Measurements from ENCODE around the gene SF3A2.

SF3A2 gene

GRCh38 chr19:2271234-2272103 is 34.8 kb downstream of the SF3A2 start:
- DNase-seq (no peak), ATAC-seq (ENCODE audit: insufficient read depth, low read depth) (no peak)
- no peaks in the 10 kb centered on the region for H3K27me3 ChIP-seq (ENCODE audit: insufficient read depth, low read length, poor library complexity)
- H3K9me3 ChIP-seq (ENCODE audit: insufficient read depth, low read length, severe bottlenecking), result no peaks in the 10 kb centered on the region
- peak overlapping the region; percentile 100; a peak in 3 of 4 replicates for H3K4me3 ChIP-seq (ENCODE audit: low read depth in 1 of 2, low read length in 2 of 2)
- peak overlapping the region; percentile 84 for H3K4me2 ChIP-seq (ENCODE audit: insufficient read depth, low read length)
- TF ChIP-seq CTCF (IDR thresholded peaks at IDR 0.05; ENCODE audit: borderline replicate concordance, extremely low read depth, low read length, poor library complexity, severe bottlenecking), result no peak
- no peak for TF ChIP-seq EZH2 (IDR thresholded peaks at IDR 0.05; ENCODE audit: borderline replicate concordance, low read depth, low read length, severe bottlenecking)
- no peak overlapping the region for H2AFZ ChIP-seq (ENCODE audit: low read depth, low read length)
- H3K36me3 ChIP-seq (ENCODE audit: insufficient read depth, low read length), result peaks cover 57% of the 10 kb centered on the region
- peak overlapping the region; percentile 99 for H3K27ac ChIP-seq (ENCODE audit: low read length)
- H3K4me1 ChIP-seq (ENCODE audit: insufficient read depth, low read length), result peaks cover 44% of the 10 kb centered on the region
- peaks cover 74% of the 10 kb centered on the region for H3K79me2 ChIP-seq (ENCODE audit: insufficient read depth, low read length)
- H3K9ac ChIP-seq (ENCODE audit: low read depth, low read length), result peak overlapping the region; percentile 100
- peaks cover 63% of the 10 kb centered on the region for H4K20me1 ChIP-seq (ENCODE audit: insufficient read depth, low read length)

- peak; percentile 98 for TF ChIP-seq CTCF (IDR thresholded peaks at IDR 0.05; ENCODE audit: borderline replicate concordance, extremely low read depth, low read length, poor library complexity, severe bottlenecking)
- no peak for TF ChIP-seq EZH2 (IDR thresholded peaks at IDR 0.05; ENCODE audit: borderline replicate concordance, low read depth, low read length, severe bottlenecking)
- Histone ChIP-seq H3K27me3 (ENCODE audit: insufficient read depth, low read length, poor library complexity) (no peaks in the 10 kb centered on the region), H4K20me1 (ENCODE audit: insufficient read depth, low read length) (peaks cover 68% of the 10 kb centered on the region), H2AFZ (ENCODE audit: low read depth, low read length) (no peak overlapping the region), H3K4me1 (ENCODE audit: insufficient read depth, low read length) (peaks cover 39% of the 10 kb centered on the region), H3K9ac (ENCODE audit: low read depth, low read length) (peak overlapping the region; percentile 100), H3K9me3 (ENCODE audit: insufficient read depth, low read length, severe bottlenecking) (no peaks in the 10 kb centered on the region), H3K4me2 (ENCODE audit: insufficient read depth, low read length) (peak overlapping the region; percentile 84), H3K4me3 (ENCODE audit: low read depth in 1 of 2, low read length in 2 of 2) (peak overlapping the region; percentile 21 to 100; a peak in 3 of 4 replicates), H3K79me2 (ENCODE audit: insufficient read depth, low read length) (peaks cover 68% of the 10 kb centered on the region), H3K27ac (ENCODE audit: low read length) (peak overlapping the region; percentile 73), H3K36me3 (ENCODE audit: insufficient read depth, low read length) (peaks cover 58% of the 10 kb centered on the region)
- ATAC-seq (ENCODE audit: insufficient read depth, low read depth), result peak; percentile 77
- DNase-seq, result peak; percentile 94
Observed at GRCh38 chr19:2273356-2274184, 36.9 kb downstream of the SF3A2 start.

- ATAC-seq (ENCODE audit: insufficient read depth, low read depth), result no peak
- peak overlapping the region; percentile 100 for H3K9ac ChIP-seq (ENCODE audit: low read depth, low read length)
- DNase-seq, result no peak
- H3K27me3 ChIP-seq (ENCODE audit: insufficient read depth, low read length, poor library complexity), result no peaks in the 10 kb centered on the region
- peaks cover 36% of the 10 kb centered on the region for H3K4me1 ChIP-seq (ENCODE audit: insufficient read depth, low read length)
- peaks cover 58% of the 10 kb centered on the region for H3K36me3 ChIP-seq (ENCODE audit: insufficient read depth, low read length)
- TF ChIP-seq CTCF (IDR thresholded peaks at IDR 0.05; ENCODE audit: borderline replicate concordance, extremely low read depth, low read length, poor library complexity, severe bottlenecking), result no peak
- TF ChIP-seq EZH2 (IDR thresholded peaks at IDR 0.05; ENCODE audit: borderline replicate concordance, low read depth, low read length, severe bottlenecking), result no peak
- H3K79me2 ChIP-seq (ENCODE audit: insufficient read depth, low read length), result peaks cover 65% of the 10 kb centered on the region
- H3K4me2 ChIP-seq (ENCODE audit: insufficient read depth, low read length), result peak overlapping the region; percentile 84
- H4K20me1 ChIP-seq (ENCODE audit: insufficient read depth, low read length), result peaks cover 68% of the 10 kb centered on the region
- H3K4me3 ChIP-seq (ENCODE audit: low read depth in 1 of 2, low read length in 2 of 2), result peak overlapping the region in 1 of 2 experiments; percentile 100; a peak in 2 of 4 replicates
- peak overlapping the region; percentile 73 for H3K27ac ChIP-seq (ENCODE audit: low read length)
- no peaks in the 10 kb centered on the region for H3K9me3 ChIP-seq (ENCODE audit: insufficient read depth, low read length, severe bottlenecking)
- H2AFZ ChIP-seq (ENCODE audit: low read depth, low read length), result no peak overlapping the region
Observed at GRCh38 chr19:2274185-2274711, 37.6 kb downstream of the SF3A2 start.

Measured in DND-41 (cell line).